Neural progenitor cell (in vitro differentiated cells): ENCODE data around the gene KLHL21. TPM values are rescaled to one million over a fixed set of nuclear protein-coding genes. Genes with fewer than 3 reads are reported as not detected.

ENCODE experiments used
- DNase-seq: peaks from one replicate; pipeline ENCODE4 v3.0.0-alpha.2; 2016; ENCODE audit warnings: low spot score
- H2AFZ ChIP-seq: fragments of 200-600 bp; sonication (generic); replicated peaks from 2 replicates; pipeline ENCODE4 v1.6.1; 2016; ENCODE audit warnings: antibody characterized with exemption
- H3F3A ChIP-seq: fragments of 200-600 bp; sonication (generic); 2 replicates; pipeline ENCODE4 v1.6.1; 2016; ENCODE audit warnings: antibody characterized with exemption, low read depth
- H3K27ac ChIP-seq: fragments of 200-600 bp; sonication (generic); 2 replicates; pipeline ENCODE4 v1.5.1; 2016; ENCODE audit warnings: mild to moderate bottlenecking
- H3K27me3 ChIP-seq: fragments of 200-600 bp; sonication (generic); 2 replicates; pipeline ENCODE4 v1.6.1; 2016; ENCODE audit warnings: mild to moderate bottlenecking, moderate library complexity
- H3K36me3 ChIP-seq: fragments of 200-600 bp; sonication (generic); 2 replicates; pipeline ENCODE4 v1.5.1; 2016
- H3K4me1 ChIP-seq: fragments of 200-600 bp; sonication (generic); 2 replicates; pipeline ENCODE4 v1.6.1; 2016; ENCODE audit warnings: mixed run types
- H3K4me2 ChIP-seq: fragments of 200-600 bp; sonication (generic); 2 replicates; pipeline ENCODE4 v1.6.1; 2016
- H3K4me3 ChIP-seq: fragments of 200-600 bp; sonication (generic); 2 replicates; pipeline ENCODE4 v1.5.1; 2016
- H3K79me2 ChIP-seq: fragments of 200-600 bp; sonication (generic); 2 replicates; pipeline ENCODE4 v1.6.1; 2016; ENCODE audit warnings: low read depth
- H3K9ac ChIP-seq: fragments of 200-600 bp; sonication (generic); 2 replicates; pipeline ENCODE4 v1.6.1; 2016
- H3K9me3 ChIP-seq: fragments of 200-600 bp; sonication (generic); 2 replicates; pipeline ENCODE4 v1.5.1; 2016; ENCODE audit warnings: low read depth
- H4K20me1 ChIP-seq: fragments of 200-600 bp; sonication (generic); 2 replicates; pipeline ENCODE4 v1.6.1; 2016; ENCODE audit warnings: low read depth
- H3K27ac Mint-ChIP-seq: 3 replicates; pipeline ENCODE4 v1.8.0; 2021; ENCODE audit warnings: mixed read lengths
- H3K27me3 Mint-ChIP-seq: 2 replicates; pipeline ENCODE4 v1.8.0; 2022; ENCODE audit warnings: low read depth, mild to moderate bottlenecking, inconsistent platforms, moderate library complexity, mixed read lengths; ENCODE audit not compliant: insufficient read depth
- H3K36me3 Mint-ChIP-seq: 3 replicates; pipeline ENCODE4 v1.8.0; 2021; ENCODE audit warnings: mixed read lengths
- H3K4me1 Mint-ChIP-seq: 3 replicates; pipeline ENCODE4 v1.8.0; 2021; ENCODE audit warnings: mixed read lengths
- H3K4me3 Mint-ChIP-seq: 3 replicates; pipeline ENCODE4 v1.8.0; 2021; ENCODE audit warnings: mild to moderate bottlenecking, moderate library complexity, mixed read lengths
- H3K9me3 Mint-ChIP-seq: 3 replicates; pipeline ENCODE4 v1.8.0; 2020; ENCODE audit warnings: mixed read lengths
- EZH2 ChIP-seq: fragments of 200-600 bp; sonication (generic); IDR thresholded peaks from 2 replicates; pipeline ENCODE4 v1.6.1; 2017; ENCODE audit warnings: antibody characterized with exemption, mild to moderate bottlenecking, moderate library complexity
- EZH2phosphoT487 ChIP-seq: fragments of 200-600 bp; sonication (generic); IDR thresholded peaks from 2 replicates; pipeline ENCODE4 v1.6.1; 2017; ENCODE audit warnings: antibody characterized with exemption
- total RNA-seq: library from RNA; depleted of rRNA; stranded (reverse); fragments of >200 nt; gene quantifications from 2 replicates; pipeline ENCODE4 v1.2.3, GENCODE V29; 2015; ENCODE audit warnings: low replicate concordance
- TF ChIP-seq, protein P1 (sequence below): fragments of 200-600 bp; sonication (generic); IDR thresholded peaks from 2 replicates; pipeline ENCODE4 v1.5.1; 2017; ENCODE audit warnings: antibody characterized with exemption, mild to moderate bottlenecking

Gene KLHL21
- total RNA-seq, 1 donor from 2014 or later: 4.8 TPM

DNA sequence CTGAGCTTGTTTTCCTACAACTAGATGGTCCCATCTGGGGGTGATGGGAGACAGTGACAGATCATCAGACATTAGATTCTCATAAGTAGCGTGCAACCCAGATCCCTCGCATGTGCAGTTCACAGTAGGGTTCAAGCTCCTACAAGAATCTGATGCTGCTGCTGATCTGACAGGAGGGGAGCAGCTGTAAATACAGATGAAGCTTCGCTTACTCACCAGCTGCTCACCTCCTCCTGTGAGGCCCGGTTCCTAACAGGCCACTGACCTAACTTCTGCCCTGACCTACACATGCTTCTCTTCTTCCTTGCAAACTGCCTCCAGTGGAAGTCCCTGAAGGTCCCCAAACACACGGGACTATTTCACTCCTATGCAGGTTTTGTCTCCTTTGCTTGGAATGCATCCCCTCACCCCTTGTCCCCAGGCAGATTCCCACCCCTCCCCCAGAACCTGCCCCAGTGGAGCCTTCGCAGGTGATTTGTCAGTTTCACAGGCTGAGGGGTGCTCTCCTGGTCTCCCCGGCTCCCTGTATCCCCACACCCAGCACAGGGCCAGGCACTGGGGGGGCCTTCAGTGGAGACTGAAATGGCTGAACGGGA lies 28.5 kb downstream of the KLHL21 start:
- Histone ChIP-seq H3K36me3 (no peaks in the 10 kb centered on the region), H2AFZ (no peak overlapping the region), H3K4me1 (peaks cover 10% of the 10 kb centered on the region), H3K9me3 (no peaks in the 10 kb centered on the region), H3K4me3 (no peak overlapping the region), H3K27me3 (no peaks in the 10 kb centered on the region), H4K20me1 (no peaks in the 10 kb centered on the region), H3K79me2 (no peaks in the 10 kb centered on the region), H3K27ac (no peak overlapping the region), H3K9ac (no peak overlapping the region), H3K4me2 (no peak overlapping the region), H3F3A (peaks cover 3% of the 10 kb centered on the region)
- Mint-ChIP-seq H3K27me3 (peaks cover 13% of the 10 kb centered on the region), H3K36me3 (no peaks in the 10 kb centered on the region), H3K9me3 (no peaks in the 10 kb centered on the region), H3K4me1 (peaks cover 10% of the 10 kb centered on the region), H3K27ac (no peak overlapping the region), H3K4me3 (no peak overlapping the region)
- no peak for TF ChIP-seq EZH2phosphoT487
- TF ChIP-seq, protein P1, sequence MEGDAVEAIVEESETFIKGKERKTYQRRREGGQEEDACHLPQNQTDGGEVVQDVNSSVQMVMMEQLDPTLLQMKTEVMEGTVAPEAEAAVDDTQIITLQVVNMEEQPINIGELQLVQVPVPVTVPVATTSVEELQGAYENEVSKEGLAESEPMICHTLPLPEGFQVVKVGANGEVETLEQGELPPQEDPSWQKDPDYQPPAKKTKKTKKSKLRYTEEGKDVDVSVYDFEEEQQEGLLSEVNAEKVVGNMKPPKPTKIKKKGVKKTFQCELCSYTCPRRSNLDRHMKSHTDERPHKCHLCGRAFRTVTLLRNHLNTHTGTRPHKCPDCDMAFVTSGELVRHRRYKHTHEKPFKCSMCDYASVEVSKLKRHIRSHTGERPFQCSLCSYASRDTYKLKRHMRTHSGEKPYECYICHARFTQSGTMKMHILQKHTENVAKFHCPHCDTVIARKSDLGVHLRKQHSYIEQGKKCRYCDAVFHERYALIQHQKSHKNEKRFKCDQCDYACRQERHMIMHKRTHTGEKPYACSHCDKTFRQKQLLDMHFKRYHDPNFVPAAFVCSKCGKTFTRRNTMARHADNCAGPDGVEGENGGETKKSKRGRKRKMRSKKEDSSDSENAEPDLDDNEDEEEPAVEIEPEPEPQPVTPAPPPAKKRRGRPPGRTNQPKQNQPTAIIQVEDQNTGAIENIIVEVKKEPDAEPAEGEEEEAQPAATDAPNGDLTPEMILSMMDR: no peak
- no peak for TF ChIP-seq EZH2
- DNase-seq: no peak

DNA sequence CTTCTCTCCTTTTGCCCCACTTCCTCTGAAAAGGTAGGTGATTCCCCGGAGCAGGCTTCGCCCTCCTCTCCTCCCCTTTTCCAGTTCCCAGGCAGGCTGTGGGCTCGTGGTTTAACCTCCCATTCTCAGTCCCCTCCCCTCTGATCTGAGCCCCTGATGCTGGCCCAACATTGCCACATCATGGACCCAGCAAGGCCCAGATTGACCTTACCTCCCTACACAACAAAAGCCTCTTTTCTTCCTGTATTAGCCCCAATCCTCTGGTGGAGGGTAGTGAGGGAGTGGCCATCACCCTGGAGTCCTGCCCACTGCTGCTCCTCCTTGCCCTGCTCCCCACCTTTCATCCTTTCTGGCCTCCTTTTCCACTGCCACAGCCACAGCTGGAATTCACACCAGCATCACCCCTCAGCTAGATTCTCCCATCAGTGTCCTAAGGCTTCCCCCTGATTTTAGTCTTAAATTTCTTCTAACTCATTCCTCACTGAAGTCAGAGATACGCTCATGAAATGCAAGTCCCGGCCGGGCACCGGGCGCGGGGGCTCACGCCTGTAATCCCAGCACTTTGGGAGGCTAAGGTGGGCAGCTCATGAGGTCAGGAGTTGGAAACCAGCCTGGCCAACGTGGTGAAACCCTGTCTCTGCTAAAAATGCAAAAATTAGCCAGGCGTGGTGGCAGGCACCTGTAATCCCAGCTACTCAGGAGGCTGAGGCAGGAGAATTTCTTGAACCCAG lies 29.9 kb downstream of the KLHL21 start:
- Histone ChIP-seq H3K4me1 (peaks cover 9% of the 10 kb centered on the region), H2AFZ (peak overlapping the region; percentile 42), H3K27ac (no peak overlapping the region), H3K79me2 (no peaks in the 10 kb centered on the region), H4K20me1 (no peaks in the 10 kb centered on the region), H3K4me3 (no peak overlapping the region), H3K27me3 (no peaks in the 10 kb centered on the region), H3K4me2 (no peak overlapping the region), H3K9ac (no peak overlapping the region), H3K9me3 (no peaks in the 10 kb centered on the region), H3K36me3 (no peaks in the 10 kb centered on the region), H3F3A (no peaks in the 10 kb centered on the region)
- Mint-ChIP-seq H3K4me1 (peaks cover 4% of the 10 kb centered on the region), H3K4me3 (peak overlapping the region; percentile 10), H3K27me3 (peaks cover 17% of the 10 kb centered on the region), H3K27ac (no peak overlapping the region), H3K9me3 (no peaks in the 10 kb centered on the region), H3K36me3 (no peaks in the 10 kb centered on the region)
- TF ChIP-seq EZH2 (no peak), EZH2phosphoT487 (no peak)
- TF ChIP-seq, protein P1: no peak
- no peak for DNase-seq

DNA sequence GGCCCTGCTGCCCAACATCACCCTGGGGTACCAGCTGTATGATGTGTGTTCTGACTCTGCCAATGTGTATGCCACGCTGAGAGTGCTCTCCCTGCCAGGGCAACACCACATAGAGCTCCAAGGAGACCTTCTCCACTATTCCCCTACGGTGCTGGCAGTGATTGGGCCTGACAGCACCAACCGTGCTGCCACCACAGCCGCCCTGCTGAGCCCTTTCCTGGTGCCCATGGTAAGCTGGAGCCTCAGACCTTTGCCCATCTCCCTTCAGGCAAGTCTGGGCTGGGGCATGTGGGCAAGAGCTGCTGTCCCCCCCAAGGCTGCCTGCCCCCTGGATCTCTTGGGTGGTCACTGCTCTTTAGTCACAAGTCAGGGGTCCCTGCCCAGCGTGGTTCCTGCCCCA lies 31.7 kb downstream of the KLHL21 start:
- Mint-ChIP-seq H3K4me3 (no peak overlapping the region), H3K27ac (no peak overlapping the region)
- TF ChIP-seq, protein P1: no peak
- TF ChIP-seq EZH2phosphoT487: no peak
- TF ChIP-seq EZH2: no peak

More for the DNA sequence above, 31.7 kb downstream of the KLHL21 start:
- H3K27ac ChIP-seq: no peak overlapping the region
- H3K9me3 ChIP-seq: no peaks in the 10 kb centered on the region
- no peaks in the 10 kb centered on the region for H4K20me1 ChIP-seq
- peaks cover 9% of the 10 kb centered on the region for H3K4me1 ChIP-seq
- no peaks in the 10 kb centered on the region for H3K36me3 ChIP-seq
- H2AFZ ChIP-seq: no peak overlapping the region
- H3K4me2 ChIP-seq: no peak overlapping the region
- H3K9ac ChIP-seq: no peak overlapping the region
- H3K79me2 ChIP-seq: no peaks in the 10 kb centered on the region
- no peaks in the 10 kb centered on the region for H3F3A ChIP-seq
- no peak overlapping the region for H3K4me3 ChIP-seq
- peaks cover 3% of the 10 kb centered on the region for H3K27me3 ChIP-seq
- peaks cover 17% of the 10 kb centered on the region for H3K27me3 Mint-ChIP-seq
- peaks cover 4% of the 10 kb centered on the region for H3K4me1 Mint-ChIP-seq
- no peaks in the 10 kb centered on the region for H3K36me3 Mint-ChIP-seq
- H3K9me3 Mint-ChIP-seq: no peaks in the 10 kb centered on the region
- DNase-seq: no peak
